DND-41 (cell line): Measurements from ENCODE around the gene SPI1.

ENCODE experiments used
- EZH2 ChIP-seq: IDR thresholded peaks from 3 replicates; pipeline ENCODE4 v1.6.1; 2012; ENCODE audit warnings: borderline replicate concordance, low read depth, mild to moderate bottlenecking, moderate library complexity, low read length, inconsistent platforms; ENCODE audit not compliant: severe bottlenecking
- TF ChIP-seq, protein P1 (sequence below): IDR thresholded peaks from 2 replicates; pipeline ENCODE4 v1.5.1; 2012; ENCODE audit warnings: borderline replicate concordance, low read length, moderate library complexity, mild to moderate bottlenecking; ENCODE audit not compliant: poor library complexity, severe bottlenecking; ENCODE audit errors: extremely low read depth

DNA sequence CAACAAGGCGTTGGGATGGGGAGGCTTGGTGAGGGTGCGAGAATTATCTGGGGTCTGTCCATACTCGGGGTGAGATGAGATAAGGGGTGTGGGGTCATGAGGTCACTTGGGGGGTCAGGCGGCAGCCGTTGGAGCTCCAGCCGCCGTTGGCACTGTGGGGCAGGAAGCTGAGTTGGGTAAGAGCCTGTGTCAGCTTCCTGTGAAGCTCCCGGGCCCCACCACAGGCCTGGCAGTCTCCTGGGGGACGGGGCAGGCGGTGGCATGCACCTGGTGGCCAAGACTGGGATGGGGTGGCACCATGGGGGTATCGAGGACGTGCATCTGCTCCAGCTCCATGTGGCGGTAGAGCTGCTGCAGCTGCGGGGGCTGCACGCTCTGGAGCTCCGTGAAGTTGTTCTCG lies 18.8 kb downstream of the SPI1 start:
- TF ChIP-seq, protein P1, sequence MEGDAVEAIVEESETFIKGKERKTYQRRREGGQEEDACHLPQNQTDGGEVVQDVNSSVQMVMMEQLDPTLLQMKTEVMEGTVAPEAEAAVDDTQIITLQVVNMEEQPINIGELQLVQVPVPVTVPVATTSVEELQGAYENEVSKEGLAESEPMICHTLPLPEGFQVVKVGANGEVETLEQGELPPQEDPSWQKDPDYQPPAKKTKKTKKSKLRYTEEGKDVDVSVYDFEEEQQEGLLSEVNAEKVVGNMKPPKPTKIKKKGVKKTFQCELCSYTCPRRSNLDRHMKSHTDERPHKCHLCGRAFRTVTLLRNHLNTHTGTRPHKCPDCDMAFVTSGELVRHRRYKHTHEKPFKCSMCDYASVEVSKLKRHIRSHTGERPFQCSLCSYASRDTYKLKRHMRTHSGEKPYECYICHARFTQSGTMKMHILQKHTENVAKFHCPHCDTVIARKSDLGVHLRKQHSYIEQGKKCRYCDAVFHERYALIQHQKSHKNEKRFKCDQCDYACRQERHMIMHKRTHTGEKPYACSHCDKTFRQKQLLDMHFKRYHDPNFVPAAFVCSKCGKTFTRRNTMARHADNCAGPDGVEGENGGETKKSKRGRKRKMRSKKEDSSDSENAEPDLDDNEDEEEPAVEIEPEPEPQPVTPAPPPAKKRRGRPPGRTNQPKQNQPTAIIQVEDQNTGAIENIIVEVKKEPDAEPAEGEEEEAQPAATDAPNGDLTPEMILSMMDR, result peak; percentile 18
- TF ChIP-seq EZH2, result no peak
